DND-41 (cell line): ENCODE measurements around the gene TSPAN3.

ENCODE experiments used
- ATAC-seq: fragments of 200-7000 bp; cut with Tn5 transposase; 3 replicates; pipeline ENCODE4 v1.9.1; 2021; ENCODE audit warnings: low read depth; ENCODE audit not compliant: insufficient read depth
- DNase-seq: peaks from one replicate; pipeline ENCODE4 v3.0.0-alpha.2; 2020
- H2AFZ ChIP-seq: 2 replicates; pipeline ENCODE4 v1.6.0; 2012; ENCODE audit warnings: low read depth, low read length
- H3K27ac ChIP-seq: 2 replicates; pipeline ENCODE4 v1.5.1; 2012; ENCODE audit warnings: low read length, inconsistent platforms
- H3K27me3 ChIP-seq: fragments of 200-600 bp; sonication (generic); 2 replicates; pipeline ENCODE4 v1.6.0; 2012; ENCODE audit warnings: low read length, mild to moderate bottlenecking, inconsistent platforms; ENCODE audit not compliant: insufficient read depth, poor library complexity
- H3K36me3 ChIP-seq: 2 replicates; pipeline ENCODE4 v1.5.1; 2012; ENCODE audit warnings: low read length, inconsistent platforms; ENCODE audit not compliant: insufficient read depth
- H3K4me1 ChIP-seq: 2 replicates; pipeline ENCODE4 v1.5.1; 2012; ENCODE audit warnings: mild to moderate bottlenecking, low read length; ENCODE audit not compliant: insufficient read depth
- H3K4me2 ChIP-seq: 2 replicates; pipeline ENCODE4 v1.6.0; 2012; ENCODE audit warnings: mild to moderate bottlenecking, moderate library complexity, low read length, inconsistent platforms; ENCODE audit not compliant: insufficient read depth
- H3K4me3 ChIP-seq, 2 experiments: fragments of 200-600 bp in 1 of 2; shearing (Covaris generic) in 1 of 2; 2 replicates each; pipeline ENCODE4 v1.5.1; 2012 to 2016; ENCODE audit warnings: inconsistent platforms in 2 of 2, low read length in 2 of 2, mild to moderate bottlenecking in 2 of 2, low read depth in 1 of 2, moderate library complexity in 1 of 2
- H3K79me2 ChIP-seq: 2 replicates; pipeline ENCODE4 v1.6.0; 2012; ENCODE audit warnings: low read length, inconsistent platforms; ENCODE audit not compliant: insufficient read depth
- H3K9ac ChIP-seq: 2 replicates; pipeline ENCODE4 v1.6.0; 2012; ENCODE audit warnings: low read depth, mild to moderate bottlenecking, inconsistent platforms, low read length, moderate library complexity
- H3K9me3 ChIP-seq: 2 replicates; pipeline ENCODE4 v1.5.1; 2012; ENCODE audit warnings: low read length, moderate library complexity, mild to moderate bottlenecking, inconsistent platforms; ENCODE audit not compliant: insufficient read depth, severe bottlenecking
- H4K20me1 ChIP-seq: 2 replicates; pipeline ENCODE4 v1.6.0; 2012; ENCODE audit warnings: low read length; ENCODE audit not compliant: insufficient read depth
- CTCF ChIP-seq: IDR thresholded peaks from 2 replicates; pipeline ENCODE4 v1.5.1; 2012; ENCODE audit warnings: borderline replicate concordance, low read length, moderate library complexity, mild to moderate bottlenecking; ENCODE audit not compliant: poor library complexity, severe bottlenecking; ENCODE audit errors: extremely low read depth
- EZH2 ChIP-seq: IDR thresholded peaks from 3 replicates; pipeline ENCODE4 v1.6.1; 2012; ENCODE audit warnings: borderline replicate concordance, low read depth, mild to moderate bottlenecking, moderate library complexity, low read length, inconsistent platforms; ENCODE audit not compliant: severe bottlenecking

Gene TSPAN3

GRCh38 chr15:77115179-77115578 lies 44.3 kb upstream of the TSPAN3 start:
- TF ChIP-seq EZH2 (no peak), CTCF (no peak)
- Histone ChIP-seq H3K79me2 (no peaks in the 10 kb centered on the region), H3K4me1 (0 out of 2 replicates have a peak, but pooled peaks cover 4% of the 10 kb centered on the region), H3K27ac (no peak overlapping the region), H3K9me3 (no peaks in the 10 kb centered on the region), H3K36me3 (peaks cover 18% of the 10 kb centered on the region; the same call in 1 of the 2 replicates), H3K4me3 (no peak overlapping the region), H2AFZ (no peak overlapping the region), H3K27me3 (no peaks in the 10 kb centered on the region), H4K20me1 (no peaks in the 10 kb centered on the region), H3K4me2 (no peak overlapping the region), H3K9ac (no peak overlapping the region)
- ATAC-seq: no peak
- no peak for DNase-seq

- peaks cover 18% of the 10 kb centered on the region; the same call in 1 of the 2 replicates for H3K36me3 ChIP-seq
- DNase-seq (no peak), ATAC-seq (no peak)
- H2AFZ ChIP-seq: no peak overlapping the region
- H3K4me2 ChIP-seq: no peak overlapping the region
- H3K9me3 ChIP-seq: no peaks in the 10 kb centered on the region
- H3K4me3 ChIP-seq: no peak overlapping the region
- no peaks in the 10 kb centered on the region for H4K20me1 ChIP-seq
- H3K27ac ChIP-seq: no peak overlapping the region
- H3K79me2 ChIP-seq: no peaks in the 10 kb centered on the region
- H3K9ac ChIP-seq: no peak overlapping the region
- no peaks in the 10 kb centered on the region for H3K4me1 ChIP-seq
- TF ChIP-seq CTCF: no peak
- TF ChIP-seq EZH2: no peak
- H3K27me3 ChIP-seq: no peaks in the 10 kb centered on the region
These were observed 42.1 kb upstream of the TSPAN3 start for GRCh38 chr15:77112838-77113504.

- Histone ChIP-seq H3K27me3 (no peaks in the 10 kb centered on the region), H3K9ac (no peak overlapping the region), H3K9me3 (no peaks in the 10 kb centered on the region), H4K20me1 (no peaks in the 10 kb centered on the region), H2AFZ (no peak overlapping the region), H3K79me2 (no peaks in the 10 kb centered on the region), H3K4me1 (no peaks in the 10 kb centered on the region), H3K4me3 (no peak overlapping the region), H3K27ac (no peak overlapping the region), H3K4me2 (no peak overlapping the region), H3K36me3 (peaks cover 18% of the 10 kb centered on the region; the same call in 1 of the 2 replicates)
- TF ChIP-seq CTCF (no peak), EZH2 (no peak)
- DNase-seq (no peak), ATAC-seq (no peak)
These were observed 40.9 kb upstream of the TSPAN3 start for GRCh38 chr15:77111789-77112188.
